Liver (tissue), 9 donors: ENCODE data around the gene FARS2. TPM values are rescaled to one million over a fixed set of nuclear protein-coding genes. Genes with fewer than 3 reads are reported as not detected.

Experiments used
- DNase-seq: peaks from one replicate; pipeline ENCODE4 v3.0.0-alpha.2; 2017; ENCODE audit warnings: low spot score
- H3K27ac ChIP-seq, 2 donors: one replicate each; pipeline ENCODE4 v1.7.0; 2013; ENCODE audit warnings: inconsistent platforms in 2 of 2, low read length in 2 of 2, control low read depth in 1 of 2, low read depth in 1 of 2, mild to moderate bottlenecking in 1 of 2
- H3K27me3 ChIP-seq, 4 donors: one replicate each; pipeline versions ENCODE4 v1.6.1 to v1.7.0; 2013; ENCODE audit warnings: low read length in 3 of 4, inconsistent platforms in 1 of 4, mild to moderate bottlenecking in 1 of 4, moderate library complexity in 1 of 4; ENCODE audit not compliant: control insufficient read depth in 4 of 4, insufficient read depth in 4 of 4
- H3K36me3 ChIP-seq, 4 donors: one replicate each; pipeline versions ENCODE4 v1.6.1 to v1.7.0; 2013; ENCODE audit warnings: low read length in 3 of 4, mild to moderate bottlenecking in 3 of 4, low read depth in 1 of 4, moderate library complexity in 1 of 4; ENCODE audit not compliant: control insufficient read depth in 4 of 4, insufficient read depth in 3 of 4
- H3K4me1 ChIP-seq, 4 donors: one replicate each; pipeline versions ENCODE4 v1.6.1 to v1.7.0; 2013; ENCODE audit warnings: low read length in 3 of 4, mild to moderate bottlenecking in 3 of 4, moderate library complexity in 1 of 4; ENCODE audit not compliant: control insufficient read depth in 4 of 4, insufficient read depth in 4 of 4
- H3K4me3 ChIP-seq, 3 donors: one replicate each; pipeline versions ENCODE4 v1.6.1 to v1.7.0; 2013; ENCODE audit warnings: low read length in 3 of 3, control low read depth in 1 of 3, low read depth in 1 of 3, mild to moderate bottlenecking in 1 of 3
- H3K9ac ChIP-seq, 2 donors: one replicate each; pipeline ENCODE4 v1.7.0; 2013; ENCODE audit warnings: low read length in 2 of 2, mild to moderate bottlenecking in 2 of 2, moderate library complexity in 2 of 2, control low read depth in 1 of 2, low read depth in 1 of 2
- H3K9me3 ChIP-seq, 4 donors: one replicate each; pipeline versions ENCODE4 v1.6.1 to v1.7.0; 2013; ENCODE audit warnings: low read length in 3 of 4; ENCODE audit not compliant: control insufficient read depth in 4 of 4
- ATF3 ChIP-seq: IDR thresholded peaks from 2 replicates; pipeline ENCODE4 v1.6.1; 2016; ENCODE audit warnings: antibody characterized with exemption
- CTCF ChIP-seq: fragments of 150-350 bp; IDR thresholded peaks from 2 replicates; pipeline ENCODE4 v1.5.1; 2017; ENCODE audit warnings: improper control_type of control experiment, low read depth, low read length; ENCODE audit not compliant: missing input control
- EGR1 ChIP-seq, 2 donors: IDR thresholded peaks; 2 replicates each; pipeline ENCODE4 v1.6.1; 2016 to 2018; ENCODE audit warnings: antibody characterized with exemption in 2 of 2, low read depth in 2 of 2
- FOXA1 ChIP-seq: IDR thresholded peaks from 2 replicates; pipeline ENCODE4 v1.6.1; 2016; ENCODE audit warnings: antibody characterized with exemption
- FOXA2 ChIP-seq: IDR thresholded peaks from 2 replicates; pipeline ENCODE4 v1.6.1; 2016; ENCODE audit warnings: antibody characterized with exemption
- HNF4A ChIP-seq, 2 donors: conservative IDR thresholded peaks; 2 replicates each; pipeline ENCODE4 v1.6.1; 2016; ENCODE audit warnings: antibody characterized with exemption in 2 of 2, mild to moderate bottlenecking in 2 of 2
- HNF4G ChIP-seq: IDR thresholded peaks from 2 replicates; pipeline ENCODE4 v1.6.1; 2016; ENCODE audit warnings: antibody characterized with exemption
- JUND ChIP-seq, 2 donors: IDR thresholded peaks; 2 replicates each; pipeline ENCODE4 v1.6.1; 2016; ENCODE audit warnings: antibody characterized with exemption in 2 of 2
- MAX ChIP-seq: IDR thresholded peaks from 2 replicates; pipeline ENCODE4 v1.6.1; 2016; ENCODE audit warnings: antibody characterized with exemption
- NR2F2 ChIP-seq: IDR thresholded peaks from 2 replicates; pipeline ENCODE4 v1.6.1; 2016; ENCODE audit warnings: antibody characterized with exemption
- RAD21 ChIP-seq, 2 donors: IDR thresholded peaks; 2 replicates each; pipeline ENCODE4 v1.6.1; 2016; ENCODE audit warnings: antibody characterized with exemption in 2 of 2, mild to moderate bottlenecking in 2 of 2
- REST ChIP-seq: IDR thresholded peaks from 2 replicates; pipeline ENCODE4 v1.6.1; 2016; ENCODE audit warnings: antibody characterized with exemption, mild to moderate bottlenecking
- RXRA ChIP-seq, 2 donors: IDR thresholded peaks; 2 replicates each; pipeline ENCODE4 v1.6.1; 2017 to 2018; ENCODE audit warnings: antibody characterized with exemption in 2 of 2, mild to moderate bottlenecking in 1 of 2
- SP1 ChIP-seq: IDR thresholded peaks from 2 replicates; pipeline ENCODE4 v1.6.1; 2018; ENCODE audit warnings: antibody characterized with exemption, mild to moderate bottlenecking
- TAF1 ChIP-seq: conservative IDR thresholded peaks from 2 replicates; pipeline ENCODE4 v1.6.1; 2016; ENCODE audit warnings: antibody characterized with exemption, mild to moderate bottlenecking
- ZBTB33 ChIP-seq: IDR thresholded peaks from 2 replicates; pipeline ENCODE4 v1.6.1; 2016; ENCODE audit warnings: antibody characterized with exemption
- WGBS: extraction: QIAGEN DNeasy Blood & Tissue Kit; methylation state at CpG from one replicate; pipeline ENCODE4 v1.1.7; 2013; 5-methylcytosine and 5-hydroxymethylcytosine counted together
- polyA plus RNA-seq, 2 donors: library from polyadenylated mRNA; stranded (reverse) in 1 of 2; unstranded in 1 of 2; fragments of 200-250 nt in 1 of 2; fragments of >200 nt in 1 of 2; fragmentation: Nextera tagmentation in 1 of 2; extraction: Ambion mirVana in 1 of 2; gene quantifications; one replicate each; pipeline versions ENCODE4 v1.2.1 to v1.2.3, GENCODE V29; 2013 to 2015
- total RNA-seq, 2 donors: library from RNA; depleted of rRNA; stranded (reverse); fragments of >200 nt; gene quantifications; one replicate each; pipeline ENCODE4 v1.2.3, GENCODE V29; 2014
- donor health status: healthy.
- donor health status: healthy.
- donor health status: healthy.
- donor health status: healthy.
- donor health status: healthy.

Gene FARS2
- total and polyA plus RNA-seq, 4 donors: 7.8 to 25.9 (median 11.2) TPM

- Histone ChIP-seq H3K9ac (no peak overlapping the region), H3K27ac (no peak overlapping the region), H3K4me1 (no peaks in the 10 kb centered on the region), H3K27me3 (no peaks in the 10 kb centered on the region), H3K4me3 (no peak overlapping the region), H3K9me3 (no peaks in the 10 kb centered on the region), H3K36me3 (no peaks in the 10 kb centered on the region)
- TF ChIP-seq RAD21 (IDR thresholded peaks at IDR 0.05) (no peak), HNF4A (conservative IDR thresholded peaks at IDR 0.05) (no peak), SP1 (no peak), ZBTB33 (no peak)
- no peak for DNase-seq
- WGBS: 96% methylated on average over 5 of the region's 5 CpGs
These were observed 296.2 kb downstream of the FARS2 start for GRCh38 chr6:5557506-5557905.

GRCh38 chr6:5559651-5560050 lies 298.3 kb downstream of the FARS2 start:
- H3K36me3 ChIP-seq: no peaks in the 10 kb centered on the region
- H3K4me1 ChIP-seq: peaks cover 0 to 1% (median 0%) of the 10 kb centered on the region in 4 donors
- H3K4me3 ChIP-seq: no peak overlapping the region
- WGBS: 98% methylated on average over 2 of the region's 2 CpGs
- H3K27me3 ChIP-seq: no peaks in the 10 kb centered on the region
- no peak overlapping the region for H3K9ac ChIP-seq
- no peak for TF ChIP-seq CTCF
- no peak for TF ChIP-seq FOXA1
- no peak overlapping the region for H3K27ac ChIP-seq
- H3K9me3 ChIP-seq: no peaks in the 10 kb centered on the region
- no peak for DNase-seq

- Histone ChIP-seq H3K9me3 (no peaks in the 10 kb centered on the region), H3K4me3 (no peak overlapping the region)
These were observed 301.0 kb downstream of the FARS2 start for GRCh38 chr6:5562277-5562676.

More at GRCh38 chr6:5562277-5562676, 301.0 kb downstream of the FARS2 start:
- H3K27ac ChIP-seq: no peak overlapping the region
- no peak overlapping the region for H3K9ac ChIP-seq
- H3K27me3 ChIP-seq: no peaks in the 10 kb centered on the region
- no peaks in the 10 kb centered on the region for H3K36me3 ChIP-seq
- no peak for DNase-seq
- 69% methylated on average over 3 of the region's 3 CpGs for WGBS
- peaks cover 0 to 2% (median 0%) of the 10 kb centered on the region in 4 donors for H3K4me1 ChIP-seq
- TF ChIP-seq RXRA (IDR thresholded peaks at IDR 0.05): no peak
- TF ChIP-seq TAF1: no peak
- no peak for TF ChIP-seq MAX
- TF ChIP-seq RAD21 (IDR thresholded peaks at IDR 0.05): no peak
- TF ChIP-seq NR2F2: no peak
- TF ChIP-seq SP1: no peak
- TF ChIP-seq CTCF: no peak
- TF ChIP-seq FOXA1: no peak
- TF ChIP-seq REST: no peak
- no peak for TF ChIP-seq JUND (IDR thresholded peaks at IDR 0.05)
- no peak for TF ChIP-seq HNF4A (conservative IDR thresholded peaks at IDR 0.05)
- no peak for TF ChIP-seq ATF3
- TF ChIP-seq EGR1 (IDR thresholded peaks at IDR 0.05; ENCODE audit: low read depth in 2 of 2): no peak
- TF ChIP-seq HNF4G: no peak
- no peak for TF ChIP-seq FOXA2
- TF ChIP-seq ZBTB33: no peak
